ENCODE measurements around the gene OPRM1.

- TF ChIP-seq POLR2A (IDR thresholded peaks at IDR 0.05) (no peak), CTCF (IDR thresholded peaks at IDR 0.05) (no peak)
Measured at GRCh38 chr6:154071711-154072110, 32.7 kb downstream of the OPRM1 start.

Data from heart left ventricle (tissue), 13 donors.